DND-41 (cell line): ENCODE results near the gene GNAO1.

Experiments
- ATAC-seq: fragments of 200-7000 bp; cut with Tn5 transposase; 3 replicates; pipeline ENCODE4 v1.9.1; 2021; ENCODE audit warnings: low read depth; ENCODE audit not compliant: insufficient read depth
- DNase-seq: peaks from one replicate; pipeline ENCODE4 v3.0.0-alpha.2; 2020
- H2AFZ ChIP-seq: 2 replicates; pipeline ENCODE4 v1.6.0; 2012; ENCODE audit warnings: low read depth, low read length
- H3K27ac ChIP-seq: 2 replicates; pipeline ENCODE4 v1.5.1; 2012; ENCODE audit warnings: low read length, inconsistent platforms
- H3K27me3 ChIP-seq: fragments of 200-600 bp; sonication (generic); 2 replicates; pipeline ENCODE4 v1.6.0; 2012; ENCODE audit warnings: low read length, mild to moderate bottlenecking, inconsistent platforms; ENCODE audit not compliant: insufficient read depth, poor library complexity
- H3K36me3 ChIP-seq: 2 replicates; pipeline ENCODE4 v1.5.1; 2012; ENCODE audit warnings: low read length, inconsistent platforms; ENCODE audit not compliant: insufficient read depth
- H3K4me1 ChIP-seq: 2 replicates; pipeline ENCODE4 v1.5.1; 2012; ENCODE audit warnings: mild to moderate bottlenecking, low read length; ENCODE audit not compliant: insufficient read depth
- H3K4me2 ChIP-seq: 2 replicates; pipeline ENCODE4 v1.6.0; 2012; ENCODE audit warnings: mild to moderate bottlenecking, moderate library complexity, low read length, inconsistent platforms; ENCODE audit not compliant: insufficient read depth
- H3K4me3 ChIP-seq, 2 experiments: fragments of 200-600 bp in 1 of 2; shearing (Covaris generic) in 1 of 2; 2 replicates each; pipeline ENCODE4 v1.5.1; 2012 to 2016; ENCODE audit warnings: inconsistent platforms in 2 of 2, low read length in 2 of 2, mild to moderate bottlenecking in 2 of 2, low read depth in 1 of 2, moderate library complexity in 1 of 2
- H3K79me2 ChIP-seq: 2 replicates; pipeline ENCODE4 v1.6.0; 2012; ENCODE audit warnings: low read length, inconsistent platforms; ENCODE audit not compliant: insufficient read depth
- H3K9ac ChIP-seq: 2 replicates; pipeline ENCODE4 v1.6.0; 2012; ENCODE audit warnings: low read depth, mild to moderate bottlenecking, inconsistent platforms, low read length, moderate library complexity
- H3K9me3 ChIP-seq: 2 replicates; pipeline ENCODE4 v1.5.1; 2012; ENCODE audit warnings: low read length, moderate library complexity, mild to moderate bottlenecking, inconsistent platforms; ENCODE audit not compliant: insufficient read depth, severe bottlenecking
- H4K20me1 ChIP-seq: 2 replicates; pipeline ENCODE4 v1.6.0; 2012; ENCODE audit warnings: low read length; ENCODE audit not compliant: insufficient read depth
- CTCF ChIP-seq: IDR thresholded peaks from 2 replicates; pipeline ENCODE4 v1.5.1; 2012; ENCODE audit warnings: borderline replicate concordance, low read length, moderate library complexity, mild to moderate bottlenecking; ENCODE audit not compliant: poor library complexity, severe bottlenecking; ENCODE audit errors: extremely low read depth
- EZH2 ChIP-seq: IDR thresholded peaks from 3 replicates; pipeline ENCODE4 v1.6.1; 2012; ENCODE audit warnings: borderline replicate concordance, low read depth, mild to moderate bottlenecking, moderate library complexity, low read length, inconsistent platforms; ENCODE audit not compliant: severe bottlenecking

The GNAO1 gene

GRCh38 chr16:56191156-56191815 is at the start of gene GNAO1:
TSS of gene GNAO1 (plus strand) at chr16:56191489. CDS start at chr16:56192236, 747 bp downstream.
- TF ChIP-seq EZH2 (no peak), CTCF (no peak)

GRCh38 chr16:56143666-56144065 is 47.6 kb upstream of the GNAO1 start:
- Histone ChIP-seq H2AFZ (no peak overlapping the region), H3K36me3 (no peaks in the 10 kb centered on the region), H3K4me2 (no peak overlapping the region), H3K27me3 (peaks cover 9% of the 10 kb centered on the region), H3K79me2 (no peaks in the 10 kb centered on the region), H3K9me3 (no peaks in the 10 kb centered on the region), H3K4me3 (no peak overlapping the region), H3K27ac (no peak overlapping the region), H4K20me1 (no peaks in the 10 kb centered on the region), H3K4me1 (no peaks in the 10 kb centered on the region), H3K9ac (no peak overlapping the region)
- TF ChIP-seq EZH2: no peak
- no peak for TF ChIP-seq CTCF
- ATAC-seq: no peak
- DNase-seq: no peak

More at GRCh38 chr16:56191156-56191815, at the start of gene GNAO1:
- Histone ChIP-seq H3K27me3 (no peaks in the 10 kb centered on the region), H3K4me2 (peak within 1 kb of the TSS; percentile 94), H3K9ac (peak within 1 kb of the TSS; percentile 66), H3K4me1 (peaks cover 44% of the 10 kb centered on the region), H2AFZ (peak within 1 kb of the TSS; percentile 71), H3K9me3 (no peaks in the 10 kb centered on the region), H3K27ac (peak within 1 kb of the TSS; percentile 62), H4K20me1 (peaks cover 4% of the 10 kb centered on the region; the same call in 1 of the 2 replicates), H3K36me3 (no peaks in the 10 kb centered on the region), H3K79me2 (peaks cover 24% of the 10 kb centered on the region), H3K4me3 (peak within 1 kb of the TSS; percentile 61 to 86)
- ATAC-seq: peak; percentile 76
- peak; percentile 77 for DNase-seq

GRCh38 chr16:56145369-56145768 is 45.9 kb upstream of the GNAO1 start:
- TF ChIP-seq EZH2 (no peak), CTCF (no peak)

More at GRCh38 chr16:56145369-56145768, 45.9 kb upstream of the GNAO1 start:
- no peak overlapping the region for H3K27ac ChIP-seq
- H3K4me3 ChIP-seq: no peak overlapping the region
- H2AFZ ChIP-seq: no peak overlapping the region
- DNase-seq: no peak
- peaks cover 16% of the 10 kb centered on the region for H3K27me3 ChIP-seq
- ATAC-seq: no peak
- H3K9ac ChIP-seq: no peak overlapping the region
- no peaks in the 10 kb centered on the region for H3K9me3 ChIP-seq
- no peaks in the 10 kb centered on the region for H3K4me1 ChIP-seq
- H4K20me1 ChIP-seq: no peaks in the 10 kb centered on the region
- no peak overlapping the region for H3K4me2 ChIP-seq
- H3K36me3 ChIP-seq: no peaks in the 10 kb centered on the region
- H3K79me2 ChIP-seq: no peaks in the 10 kb centered on the region
